Endothelial cell of umbilical vein (primary cell): ENCODE data around the gene CLTCL1. TPM values are rescaled to one million over a fixed set of nuclear protein-coding genes. Genes with fewer than 3 reads are reported as not detected.

Experiments used
- BruUV-seq: library from RNA; stranded (reverse); fragments of 400-500 nt; replicated peaks from 2 replicates; lab custom pipeline; 2021; lab: Mats Ljungman, UMichigan
- CTCF ChIA-PET: fragments of 300-600, 350-600 bp; sonication (Branson Sonifier 250); formaldehyde crosslinking; loops from one replicate; lab custom pipeline; 2021; ENCODE audit warnings: antibody characterized with exemption, inconsistent platforms; lab: Charles Lee
- POLR2A ChIA-PET: fragments of 300-600, 350-600 bp; sonication (Branson Sonifier 250); formaldehyde crosslinking; loops from one replicate; lab custom pipeline; 2021; ENCODE audit warnings: antibody characterized with exemption, inconsistent platforms; lab: Charles Lee
- DNase-seq: peaks from one replicate; pipeline ENCODE4 v3.0.0-alpha.2; 2011; ENCODE audit warnings: low read depth, low spot score
- FAIRE-seq: peaks from 2 replicates; lab custom pipeline; 2011; peaks lifted over from hg19 to GRCh38; lab: Jason Lieb, UNC
- H2AFZ ChIP-seq: 2 replicates; pipeline ENCODE4 v1.6.0; 2012; ENCODE audit warnings: low read depth, low read length, control low read depth, inconsistent platforms
- H3K27ac ChIP-seq: 2 replicates; pipeline ENCODE4 v1.5.1; 2011; ENCODE audit warnings: low read depth, mild to moderate bottlenecking, control low read depth, low read length, moderate library complexity; ENCODE audit not compliant: insufficient read depth
- H3K27me3 ChIP-seq, 2 experiments: 2 replicates each; pipeline versions ENCODE4 v1.6.0 to v1.6.1; 2011; ENCODE audit warnings: low read length in 2 of 2, mixed read lengths in 1 of 2; ENCODE audit not compliant: control insufficient read depth in 2 of 2, insufficient read depth in 2 of 2
- H3K36me3 ChIP-seq, 2 experiments: 2 replicates in 1 of 2; 3 replicates in 1 of 2; pipeline ENCODE4 v1.5.1; 2011; ENCODE audit warnings: low read length in 2 of 2, mild to moderate bottlenecking in 1 of 2, moderate library complexity in 1 of 2; ENCODE audit not compliant: control insufficient read depth in 2 of 2, insufficient read depth in 2 of 2; ENCODE audit errors: extremely low read depth in 1 of 2
- H3K4me1 ChIP-seq: 3 replicates; pipeline ENCODE4 v1.5.1; 2011; ENCODE audit warnings: mild to moderate bottlenecking, low read length; ENCODE audit not compliant: control insufficient read depth, insufficient read depth; ENCODE audit errors: extremely low read depth
- H3K4me2 ChIP-seq: 2 replicates; pipeline ENCODE4 v1.6.1; 2011; ENCODE audit warnings: low read length, control low read depth, mixed read lengths; ENCODE audit not compliant: insufficient read depth
- H3K4me3 ChIP-seq, 3 experiments: fragments of 200-600 bp in 1 of 3; sonication (generic), shearing (Covaris generic) in 1 of 3; replicated peaks in 1 of 3; 2 replicates each; pipeline ENCODE4 v1.5.1; 2011 to 2016; ENCODE audit warnings: control low read depth in 3 of 3, low read length in 3 of 3, mild to moderate bottlenecking in 2 of 3, inconsistent platforms in 1 of 3, low read depth in 1 of 3, moderate library complexity in 1 of 3; ENCODE audit not compliant: insufficient read depth in 1 of 3
- H3K79me2 ChIP-seq: 2 replicates; pipeline ENCODE4 v1.6.0; 2012; ENCODE audit warnings: low read length, inconsistent platforms; ENCODE audit not compliant: control insufficient read depth, insufficient read depth
- H3K9ac ChIP-seq: replicated peaks from 2 replicates; pipeline ENCODE3; 2011; ENCODE audit warnings: low read length, control low read depth; ENCODE audit not compliant: insufficient read depth; ENCODE audit errors: extremely low read depth
- H3K9me1 ChIP-seq: replicated peaks from 3 replicates; pipeline ENCODE4 v1.6.0; 2011; ENCODE audit warnings: mild to moderate bottlenecking, low read length; ENCODE audit not compliant: control insufficient read depth, insufficient read depth; ENCODE audit errors: extremely low read depth
- H3K9me3 ChIP-seq: replicated peaks from 2 replicates; pipeline ENCODE4 v1.5.1; 2012; ENCODE audit warnings: low read length, inconsistent platforms; ENCODE audit not compliant: control insufficient read depth, insufficient read depth
- H4K20me1 ChIP-seq: replicated peaks from 2 replicates; pipeline ENCODE3; 2011; ENCODE audit warnings: mild to moderate bottlenecking, low read length; ENCODE audit not compliant: control insufficient read depth, insufficient read depth; ENCODE audit errors: extremely low read depth
- CTCF ChIP-seq, 2 donors: IDR thresholded peaks; 1 replicate in 1 of 2; 2 replicates in 1 of 2; pipeline ENCODE4 v1.5.1; 2011; ENCODE audit warnings: low read length in 2 of 2, mild to moderate bottlenecking in 2 of 2, moderate library complexity in 2 of 2, control low read depth in 1 of 2, inconsistent platforms in 1 of 2, low read depth in 1 of 2; ENCODE audit not compliant: insufficient read depth in 1 of 2; ENCODE audit errors: extremely low read depth in 1 of 2
- EZH2 ChIP-seq: IDR thresholded peaks from 2 replicates; pipeline ENCODE4 v1.6.1; 2012; ENCODE audit warnings: borderline replicate concordance, low read depth, mild to moderate bottlenecking, moderate library complexity, low read length, inconsistent platforms; ENCODE audit not compliant: severe bottlenecking
- FOS ChIP-seq: IDR thresholded peaks from 2 replicates; pipeline ENCODE4 v1.6.1; 2011; ENCODE audit warnings: mild to moderate bottlenecking, low read length, moderate library complexity, borderline replicate concordance; ENCODE audit not compliant: insufficient read depth
- GATA2 ChIP-seq: IDR thresholded peaks from 2 replicates; pipeline ENCODE4 v1.7.0; 2011; ENCODE audit warnings: low read depth, mild to moderate bottlenecking, moderate library complexity, mixed read lengths, low read length; ENCODE audit not compliant: insufficient read length, insufficient read depth
- JUN ChIP-seq: IDR thresholded peaks from 2 replicates; pipeline ENCODE4 v1.6.1; 2011; ENCODE audit warnings: borderline replicate concordance, low read depth; ENCODE audit not compliant: insufficient read length, insufficient read depth
- MAX ChIP-seq: IDR thresholded peaks from 2 replicates; pipeline ENCODE4 v1.6.1; 2011; ENCODE audit not compliant: insufficient read depth, insufficient read length
- MYC ChIP-seq: IDR thresholded peaks from one replicate; pipeline ENCODE4 v1.6.1; 2011; ENCODE audit warnings: mild to moderate bottlenecking, low read depth, low read length
- POLR2A ChIP-seq: IDR thresholded peaks from 2 replicates; pipeline ENCODE4 v1.6.1; 2012; ENCODE audit warnings: low read depth, mild to moderate bottlenecking, control low read depth, low read length
- POLR2AphosphoS5 ChIP-seq: IDR thresholded peaks from 2 replicates; pipeline ENCODE4 v1.6.1; 2012; ENCODE audit warnings: low read depth, mild to moderate bottlenecking, control low read depth, low read length, moderate library complexity; ENCODE audit not compliant: insufficient read depth
- dilution Hi-C: fragments of 300-500 bp; cut with MboI; formaldehyde crosslinking; loops from one replicate; pipeline ENCODE4 v1.15.0; 2019; ENCODE audit warnings: low sequenced_read_pairs; ENCODE audit not compliant: extremely low pct_ligation_motif_present
- intact Hi-C: fragments of 100-400 bp; cut with micrococcal nuclease; formaldehyde crosslinking; loops from one replicate; pipeline ENCODE4 v1.10.0; 2022
- polyA plus RNA-seq, 4 experiments: library from polyadenylated mRNA; depleted of rRNA in 3 of 4; stranded (reverse) in 3 of 4; unstranded in 1 of 4; fragments of >200 nt; gene quantifications; 2 replicates each; pipeline versions ENCODE4 v1.2.1 to v1.2.3, GENCODE V29; 2011 to 2012; ENCODE audit warnings: missing spikeins in 1 of 4
- total RNA-seq: library from RNA; stranded (reverse); gene quantifications from 2 replicates; pipeline ENCODE4 v1.2.3, GENCODE V29; 2021

The CLTCL1 gene
- total and polyA plus RNA-seq, 2 donors (not counting 3 experiments of a cell fraction or from before 2014, with no cell fraction given): 5.0 to 6.2 TPM

GRCh38 chr22:19337137-19337536, 45.6 kb upstream of the CLTCL1 start:
- Histone ChIP-seq H3K9me1 (no peaks in the 10 kb centered on the region), H3K4me2 (no peak overlapping the region), H3K36me3 (peaks cover 4 to 7% of the 10 kb centered on the region in 2 experiments), H4K20me1 (no peaks in the 10 kb centered on the region), H3K27ac (no peak overlapping the region), H3K4me1 (no peaks in the 10 kb centered on the region), H3K9me3 (no peaks in the 10 kb centered on the region), H3K9ac (no peak overlapping the region), H3K79me2 (no peaks in the 10 kb centered on the region), H2AFZ (no peak overlapping the region), H3K27me3 (no peaks in the 10 kb centered on the region), H3K4me3 (no peak overlapping the region)
- DNase-seq (no peak), FAIRE-seq (no peak)
- dilution Hi-C loops: no loop called here
- intact Hi-C loops: no loop called here
- TF ChIP-seq CTCF (IDR thresholded peaks at IDR 0.05; ENCODE audit: extremely low read depth in 1 of 2, insufficient read depth in 1 of 2, low read depth in 1 of 2, low read length in 2 of 2): no peak
- TF ChIP-seq GATA2: no peak
- no peak for TF ChIP-seq MYC
- TF ChIP-seq JUN: no peak
- no peak for TF ChIP-seq EZH2
- TF ChIP-seq MAX: no peak
- TF ChIP-seq POLR2A: no peak
- TF ChIP-seq FOS: no peak
- TF ChIP-seq POLR2AphosphoS5: no peak
- no TSS peak for BruUV-seq
- ChIA-PET CTCF (no interaction called here), POLR2A (no interaction called here)
